Raji (cell line): ENCODE measurements around the gene KCNG2.

Experiments used
- POLR2A ChIP-seq: IDR thresholded peaks from 2 replicates; pipeline ENCODE4 v1.6.1; 2011; ENCODE audit warnings: low read depth, low read length, control low read depth; ENCODE audit not compliant: insufficient read depth

Gene KCNG2

GRCh38 chr18:79797518-79798345, at the start of gene KCNG2:
KCNG2 (plus strand) TSS chr18:79797938; CDS start chr18:79863668, 65,730 bp downstream.
- no peak for TF ChIP-seq POLR2A

- TF ChIP-seq POLR2A = no peak
Observed at GRCh38 chr18:79748321-79749180, 49.2 kb upstream of the KCNG2 start.

GRCh38 chr18:79749251-79750191, 48.2 kb upstream of the KCNG2 start:
- no peak for TF ChIP-seq POLR2A

- TF ChIP-seq POLR2A = no peak
Observed at GRCh38 chr18:79750980-79751571, 46.7 kb upstream of the KCNG2 start.

GRCh38 chr18:79753391-79753851, 44.3 kb upstream of the KCNG2 start:
- no peak for TF ChIP-seq POLR2A

- TF ChIP-seq POLR2A = no peak
Observed at GRCh38 chr18:79754022-79754761, 43.5 kb upstream of the KCNG2 start.

GRCh38 chr18:79754831-79755351, 42.8 kb upstream of the KCNG2 start:
- TF ChIP-seq POLR2A = no peak

- no peak for TF ChIP-seq POLR2A
Observed at GRCh38 chr18:79755496-79756142, 42.1 kb upstream of the KCNG2 start.

- no peak for TF ChIP-seq POLR2A
Observed at GRCh38 chr18:79756143-79756500, 41.6 kb upstream of the KCNG2 start.

- no peak for TF ChIP-seq POLR2A
Observed at GRCh38 chr18:79756826-79757225, 40.9 kb upstream of the KCNG2 start.

- no peak for TF ChIP-seq POLR2A
Observed at GRCh38 chr18:79760348-79760747, 37.4 kb upstream of the KCNG2 start.

GRCh38 chr18:79760881-79761280, 36.9 kb upstream of the KCNG2 start:
- TF ChIP-seq POLR2A = no peak

GRCh38 chr18:79763407-79763806, 34.3 kb upstream of the KCNG2 start:
- no peak for TF ChIP-seq POLR2A

- no peak for TF ChIP-seq POLR2A
Observed at GRCh38 chr18:79764131-79764530, 33.6 kb upstream of the KCNG2 start.
